ENCODE measurements around the gene PPIL4.
A peak's percentile ranks its signal among the peaks of the same experiment; 100 is the strongest.
"Not testable (repeated sequence)": the region's sequence is repeated elsewhere in the genome, so short reads cannot be mapped to it uniquely, and the experiment has no call there.

PPIL4 gene

DNA sequence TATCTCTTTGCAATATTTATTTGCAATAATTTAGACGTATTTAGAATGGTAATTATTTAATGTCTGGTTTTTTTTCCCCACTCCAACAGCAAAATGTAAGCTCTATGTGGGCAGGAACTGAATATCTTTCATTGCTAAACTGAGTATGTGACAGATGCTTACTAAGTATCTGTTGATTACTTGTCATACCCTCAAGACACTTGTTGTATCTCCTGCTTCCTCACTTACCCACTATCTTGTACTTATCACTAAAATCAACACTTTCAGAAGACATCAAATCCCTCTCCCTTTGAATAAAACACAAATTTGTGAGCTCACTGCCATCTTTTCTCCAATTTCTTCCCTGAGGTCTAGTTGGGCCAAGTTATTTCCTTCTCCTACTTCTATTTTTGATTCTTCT lies 30.3 kb downstream of the PPIL4 start:
- DNase-seq (ENCODE audit: low spot score) = no peak

- no peak for DNase-seq (ENCODE audit: low spot score)
These were observed 31.9 kb downstream of the PPIL4 start for GRCh38 chr6:149513915-149514314.

- no peak for DNase-seq (ENCODE audit: low spot score)
These were observed 34.9 kb downstream of the PPIL4 start for GRCh38 chr6:149510793-149511512.

- no peak for DNase-seq (ENCODE audit: low spot score)
These were observed 37.4 kb downstream of the PPIL4 start for GRCh38 chr6:149508485-149508884.

DNA sequence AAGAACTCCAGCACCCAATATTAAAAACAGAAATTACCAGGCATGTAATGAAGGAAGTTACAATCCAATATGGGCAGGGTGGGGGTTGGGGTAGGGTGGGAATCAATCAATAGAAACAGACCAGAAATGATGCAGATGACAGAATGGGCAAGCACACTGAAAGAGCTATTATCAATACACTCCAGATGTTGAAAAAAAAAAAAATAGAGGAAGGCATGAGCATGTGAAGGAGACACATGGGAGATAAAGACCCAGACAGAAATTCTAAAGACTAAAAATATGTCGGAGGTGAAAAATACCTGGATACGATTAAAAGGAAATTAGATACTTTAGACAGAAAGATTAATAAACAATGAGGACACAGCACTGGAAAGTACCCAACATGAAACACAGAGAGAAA lies 42.0 kb downstream of the PPIL4 start:
- no peak for DNase-seq (ENCODE audit: low spot score)

DNA sequence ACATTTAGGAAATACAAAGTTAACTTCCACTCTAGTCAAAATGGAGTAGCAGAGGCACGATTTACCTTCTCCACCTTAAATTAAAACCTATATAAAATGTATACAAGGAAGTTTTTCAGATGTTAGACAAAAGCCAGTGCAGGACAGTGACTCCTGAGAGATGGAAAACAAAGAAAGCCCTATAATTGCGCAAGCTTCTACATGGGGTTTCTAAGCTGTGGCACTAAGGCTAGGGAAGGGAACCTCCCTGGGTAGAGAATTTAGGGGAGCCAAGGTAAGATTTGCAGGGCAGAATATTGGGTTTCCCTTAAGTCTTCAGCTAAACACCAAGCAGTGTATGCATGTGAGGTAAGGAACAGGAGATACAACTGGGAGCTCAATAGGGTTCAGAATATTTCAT lies 42.6 kb downstream of the PPIL4 start:
- DNase-seq (ENCODE audit: low spot score) = no peak

GRCh38 chr6:149501768-149502167 lies 44.1 kb downstream of the PPIL4 start:
- no peak for DNase-seq (ENCODE audit: low spot score)

GRCh38 chr6:149501201-149501600 lies 44.6 kb downstream of the PPIL4 start:
- DNase-seq (ENCODE audit: low spot score) = no peak

DNA sequence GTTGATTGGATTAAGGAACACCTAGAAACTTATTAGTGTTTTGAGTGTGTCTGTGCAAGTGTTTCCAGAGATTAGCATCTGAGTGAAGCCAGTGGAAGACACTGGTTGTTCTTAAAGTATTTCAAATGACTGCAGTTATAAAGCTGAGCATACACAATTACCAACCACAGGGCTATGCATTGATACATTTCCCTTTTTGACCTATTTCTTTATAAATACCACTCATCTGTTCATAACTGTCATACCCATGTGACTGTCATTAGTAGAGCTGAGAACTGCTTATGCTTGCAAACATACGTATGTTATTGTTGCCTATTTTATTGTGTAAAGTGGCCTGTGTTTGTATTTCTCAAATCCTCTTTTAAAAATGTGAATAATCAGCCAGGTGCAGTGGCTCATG lies 45.7 kb downstream of the PPIL4 start:
- DNase-seq (ENCODE audit: low spot score) = no peak

GRCh38 chr6:149499066-149499465 lies 46.8 kb downstream of the PPIL4 start:
- peak; percentile 53 for DNase-seq (ENCODE audit: low spot score)

DNA sequence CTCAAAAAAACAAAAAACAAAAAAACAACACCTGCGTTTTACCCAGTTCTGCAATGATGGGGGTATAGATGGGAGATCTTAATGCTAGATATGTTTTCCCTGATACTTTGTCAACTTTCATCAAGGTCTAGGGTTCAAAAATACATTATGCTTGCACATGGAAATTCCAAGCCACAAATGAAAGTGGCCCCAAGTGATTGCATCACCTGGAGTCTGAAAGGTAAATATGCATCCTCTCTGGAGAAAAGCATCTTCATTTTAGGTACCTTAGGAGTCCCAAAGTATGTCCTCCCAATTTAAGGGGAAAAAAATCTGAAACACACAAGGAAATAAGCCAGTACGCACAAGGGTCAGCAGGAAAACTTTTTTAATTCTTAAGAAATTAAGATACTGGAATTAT lies 48.5 kb downstream of the PPIL4 start:
- DNase-seq (ENCODE audit: low spot score) = no peak

DNA sequence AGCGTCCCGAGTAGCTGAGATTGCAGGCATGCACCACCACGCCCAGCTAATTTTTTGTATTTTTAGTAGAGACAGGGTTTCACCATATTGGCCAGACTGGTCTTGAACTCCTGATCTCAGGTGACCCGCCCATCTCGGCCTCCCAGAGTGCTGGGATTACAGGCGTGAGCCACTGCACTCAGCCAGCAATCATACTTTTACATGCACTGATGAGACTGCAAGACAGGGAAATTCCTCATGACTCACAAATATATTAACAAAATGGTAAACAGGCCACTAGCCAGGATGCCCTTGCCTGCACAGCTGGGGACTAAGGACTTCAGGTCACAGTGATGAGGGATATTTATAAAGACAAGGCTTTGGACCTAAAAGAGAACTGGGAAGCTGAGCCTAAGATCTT lies 49.2 kb downstream of the PPIL4 start:
- DNase-seq (ENCODE audit: low spot score) = not testable (repeated sequence)

DNA sequence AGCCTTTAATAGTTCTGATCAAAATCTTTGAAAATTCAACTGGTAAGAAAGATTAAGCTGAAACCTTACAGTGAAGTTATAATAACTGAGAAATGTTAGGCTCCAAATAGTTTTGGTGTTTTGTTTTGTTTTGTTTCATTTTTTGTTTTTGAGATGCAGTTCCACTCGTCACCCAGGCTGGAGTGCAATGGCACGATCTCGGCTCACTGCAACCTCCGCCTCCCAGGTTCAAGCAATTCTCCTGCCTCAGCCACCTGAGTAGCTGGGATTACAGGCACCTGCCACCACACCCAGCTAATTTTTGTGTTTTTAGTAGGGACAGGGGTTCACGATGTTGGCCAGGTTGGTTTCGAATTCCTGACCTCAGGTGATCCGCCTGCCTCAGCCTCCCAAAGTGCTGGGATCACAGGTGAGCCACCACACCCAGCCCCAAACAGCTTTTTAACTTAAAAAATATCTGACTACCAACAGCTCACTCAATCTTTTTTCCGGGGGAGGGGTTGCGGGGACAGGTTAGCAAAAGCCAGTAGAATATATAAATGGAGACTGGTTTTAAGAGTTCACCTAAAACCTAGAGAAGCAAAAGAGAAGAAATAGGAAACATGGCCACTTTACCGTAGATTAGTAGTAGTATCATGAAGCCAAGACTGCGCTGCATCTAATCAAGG lies 50.4 kb downstream of the PPIL4 start:
- not testable (repeated sequence) for DNase-seq (ENCODE audit: low spot score)

DNA sequence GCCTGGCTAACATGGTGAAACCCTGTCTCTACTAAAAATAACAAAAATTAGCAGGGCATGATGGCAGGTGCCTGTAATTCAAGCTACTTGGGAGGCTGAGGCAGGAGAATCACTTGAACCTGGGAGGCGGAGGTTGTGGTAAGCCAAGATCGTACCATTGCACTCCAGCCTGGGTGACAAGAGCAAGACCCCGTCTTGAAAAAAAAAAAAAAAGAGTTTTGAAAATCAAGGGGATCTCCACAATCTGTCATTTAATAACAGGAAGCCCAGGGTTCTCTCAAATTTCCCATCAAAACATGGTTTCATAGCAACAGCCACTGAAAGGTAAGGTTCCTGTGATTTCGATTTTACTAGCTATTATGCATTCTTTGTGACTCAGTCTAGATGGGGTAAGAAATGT lies 51.0 kb downstream of the PPIL4 start:
- not testable (repeated sequence) for DNase-seq (ENCODE audit: low spot score)

DNA sequence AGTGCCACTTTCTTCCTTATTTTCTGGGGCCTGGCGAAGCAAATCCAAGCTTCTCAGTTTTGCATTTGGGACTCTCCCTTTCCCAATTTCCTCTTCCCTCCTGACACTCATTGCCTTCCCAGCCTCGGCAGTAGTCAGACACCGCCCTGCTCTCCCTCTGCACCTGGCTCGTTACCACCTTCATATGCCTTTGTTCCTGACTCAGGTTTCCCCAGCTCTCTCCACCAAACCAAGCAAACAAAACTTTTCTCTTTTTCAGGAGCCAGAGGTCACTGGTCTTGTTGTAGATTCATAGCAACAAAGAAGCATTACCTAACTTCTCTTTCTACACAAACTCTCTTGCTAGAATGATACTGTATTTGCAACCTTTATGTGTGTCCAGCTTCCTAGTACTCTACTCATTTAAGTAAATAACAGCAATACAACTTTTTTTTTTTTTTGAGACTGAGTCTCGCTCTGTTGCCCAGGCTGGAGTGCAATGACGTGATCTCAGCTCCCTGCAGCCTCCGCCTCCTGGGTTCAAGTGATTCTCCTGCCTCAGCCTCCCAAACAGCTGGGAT lies 52.0 kb downstream of the PPIL4 start:
- DNase-seq (ENCODE audit: low spot score) = no peak

- no peak for DNase-seq (ENCODE audit: low spot score)
These were observed 53.0 kb downstream of the PPIL4 start for GRCh38 chr6:149492798-149493343.

- no peak for DNase-seq (ENCODE audit: low spot score)
These were observed 55.9 kb downstream of the PPIL4 start for GRCh38 chr6:149489967-149490366.

- no peak for DNase-seq (ENCODE audit: low spot score)
These were observed 57.0 kb downstream of the PPIL4 start for GRCh38 chr6:149488815-149489214.

- no peak for DNase-seq (ENCODE audit: low spot score)
These were observed 58.5 kb downstream of the PPIL4 start for GRCh38 chr6:149487316-149487715.

- no peak for DNase-seq (ENCODE audit: low spot score)
These were observed 60.8 kb downstream of the PPIL4 start, which contains the start of gene ZC3H12D for GRCh38 chr6:149484733-149485700. Gene ZC3H12D (minus strand): TSS chr6:149485014. CDS start chr6:149474543, 10,471 bp downstream.

DNA sequence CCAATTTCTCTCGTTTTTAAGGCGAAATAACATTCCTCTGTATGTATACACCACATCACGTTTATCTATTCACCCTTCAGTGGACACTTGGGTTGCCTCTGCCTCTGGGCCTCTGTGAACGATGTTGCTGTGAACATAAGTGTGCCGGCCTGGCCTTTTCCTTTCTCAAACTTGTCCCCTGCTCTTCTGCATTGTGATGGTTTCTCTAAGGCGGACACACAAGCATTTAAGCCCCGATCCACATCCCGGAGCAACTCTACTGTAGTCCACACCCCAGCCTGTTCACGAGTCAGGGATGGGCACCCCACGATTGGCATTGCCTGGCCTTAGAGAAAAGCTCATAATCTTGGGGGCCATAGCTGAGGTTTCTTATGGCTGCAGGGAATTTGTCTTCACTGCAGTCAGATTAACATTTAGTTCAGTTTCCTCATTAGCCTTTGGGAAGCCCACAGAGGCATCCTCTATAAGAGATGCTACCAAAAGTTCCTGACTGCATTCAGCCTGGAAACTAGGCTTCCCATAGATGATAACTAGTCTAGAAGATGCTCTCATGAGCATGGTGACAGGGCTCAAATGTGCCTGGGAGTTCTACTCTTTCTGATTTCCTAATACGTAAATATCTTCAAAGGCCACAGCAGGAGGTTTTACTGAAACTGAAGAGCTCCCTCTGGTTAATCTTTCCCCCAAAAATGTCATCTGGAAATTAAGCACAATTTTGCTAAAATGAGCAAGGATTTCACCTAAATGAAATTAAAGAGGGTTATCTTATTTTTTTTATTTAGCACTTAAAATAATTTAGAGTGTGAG lies 61.8 kb downstream of the PPIL4 start:
- DNase-seq (ENCODE audit: low spot score) = no peak

Data from COLO829 (cell line).